B cell (primary cell): ENCODE measurements around the gene ERC1.

ENCODE experiments used
- CTCF ChIP-seq: fragments of 200-600 bp; IDR thresholded peaks from one replicate; pipeline ENCODE4 v1.8.0; 2022; ENCODE audit warnings: antibody characterized with exemption, mild to moderate bottlenecking
- EZH2 ChIP-seq: IDR thresholded peaks from 2 replicates; pipeline ENCODE4 v1.6.1; 2012; ENCODE audit warnings: borderline replicate concordance, low read depth, mild to moderate bottlenecking, moderate library complexity, low read length; ENCODE audit not compliant: insufficient read depth, poor library complexity, severe bottlenecking

- TF ChIP-seq CTCF: no peak
- no peak for TF ChIP-seq EZH2
Observed at GRCh38 chr12:1355396-1355795, 364.4 kb downstream of the ERC1 start.
